ENCODE measurements around the gene LIN54. TPM values are rescaled to one million over a fixed set of nuclear protein-coding genes. Genes with fewer than 3 reads are reported as not detected.
A peak's percentile ranks its signal among the peaks of the same experiment; 100 is the strongest.

The LIN54 gene
- total RNA-seq, 3 donors from 2014 or later: 15.6 to 16.7 (median 15.8) TPM

- Histone ChIP-seq H3K36me3 (ENCODE audit: low read depth) (no peaks in the 10 kb centered on the region), H3K9me3 (no peaks in the 10 kb centered on the region), H3K4me3 (no peak overlapping the region), H3K4me1 (ENCODE audit: low read depth) (peaks cover 15% of the 10 kb centered on the region)
- TF ChIP-seq, protein P1, sequence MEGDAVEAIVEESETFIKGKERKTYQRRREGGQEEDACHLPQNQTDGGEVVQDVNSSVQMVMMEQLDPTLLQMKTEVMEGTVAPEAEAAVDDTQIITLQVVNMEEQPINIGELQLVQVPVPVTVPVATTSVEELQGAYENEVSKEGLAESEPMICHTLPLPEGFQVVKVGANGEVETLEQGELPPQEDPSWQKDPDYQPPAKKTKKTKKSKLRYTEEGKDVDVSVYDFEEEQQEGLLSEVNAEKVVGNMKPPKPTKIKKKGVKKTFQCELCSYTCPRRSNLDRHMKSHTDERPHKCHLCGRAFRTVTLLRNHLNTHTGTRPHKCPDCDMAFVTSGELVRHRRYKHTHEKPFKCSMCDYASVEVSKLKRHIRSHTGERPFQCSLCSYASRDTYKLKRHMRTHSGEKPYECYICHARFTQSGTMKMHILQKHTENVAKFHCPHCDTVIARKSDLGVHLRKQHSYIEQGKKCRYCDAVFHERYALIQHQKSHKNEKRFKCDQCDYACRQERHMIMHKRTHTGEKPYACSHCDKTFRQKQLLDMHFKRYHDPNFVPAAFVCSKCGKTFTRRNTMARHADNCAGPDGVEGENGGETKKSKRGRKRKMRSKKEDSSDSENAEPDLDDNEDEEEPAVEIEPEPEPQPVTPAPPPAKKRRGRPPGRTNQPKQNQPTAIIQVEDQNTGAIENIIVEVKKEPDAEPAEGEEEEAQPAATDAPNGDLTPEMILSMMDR (IDR thresholded peaks at IDR 0.05): no peak
- DNase-seq (no peak), ATAC-seq (no peak)
- intact Hi-C loops (cut with DNase I, micrococcal nuclease): no loop called here
Observed at GRCh38 chr4:83040269-83040668, 29.6 kb upstream of the LIN54 start.

GRCh38 chr4:83036991-83037665, 26.5 kb upstream of the LIN54 start:
- intact Hi-C loops (cut with DNase I, micrococcal nuclease): no loop called here
- DNase-seq: no peak
- ATAC-seq: no peak
- Histone ChIP-seq H3K4me3 (no peak overlapping the region), H3K9me3 (no peaks in the 10 kb centered on the region), H3K4me1 (ENCODE audit: low read depth) (peaks cover 15% of the 10 kb centered on the region), H3K36me3 (ENCODE audit: low read depth) (no peaks in the 10 kb centered on the region)
- TF ChIP-seq, protein P1 (IDR thresholded peaks at IDR 0.05): no peak

DNA sequence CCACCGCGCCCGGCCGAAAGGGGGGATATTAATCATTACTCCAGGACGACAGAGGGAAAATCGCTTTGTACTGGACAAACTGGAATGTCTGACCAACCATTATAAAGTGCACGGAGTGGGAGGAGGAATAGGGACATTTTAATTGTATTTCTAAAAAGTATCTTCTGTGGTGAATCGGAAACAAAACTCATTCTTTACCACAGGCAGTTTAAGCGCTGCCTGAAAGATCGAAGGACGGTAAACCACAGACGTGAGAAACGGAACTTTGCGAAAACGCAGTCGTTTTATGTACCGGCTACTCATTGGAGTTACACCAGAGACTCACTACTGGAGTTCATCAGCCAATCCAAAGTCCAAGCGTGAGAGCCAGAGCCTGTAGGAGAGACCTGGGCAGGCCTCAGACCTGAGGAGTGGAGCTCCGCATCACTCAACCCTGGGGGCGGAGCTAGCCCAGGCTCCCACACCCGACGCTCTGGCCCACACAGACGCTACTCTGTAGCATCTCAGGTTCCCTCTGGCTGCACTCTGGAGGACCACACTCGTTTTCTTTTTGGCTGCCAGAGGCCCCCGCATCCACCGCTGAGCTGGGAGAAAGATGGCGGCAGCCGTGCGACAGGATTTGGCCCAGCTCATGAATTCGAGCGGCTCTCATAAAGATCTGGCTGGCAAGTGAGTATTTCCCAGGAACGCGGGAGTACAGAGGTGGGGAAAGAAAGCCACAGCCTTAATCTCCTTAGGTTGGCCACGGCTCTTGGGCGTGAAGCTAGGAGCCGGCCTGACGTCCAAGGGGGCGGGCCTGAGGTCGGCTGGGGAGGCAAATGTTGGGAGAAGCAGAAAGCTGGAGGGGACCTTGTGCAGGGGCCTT, 24.2 kb upstream of the LIN54 start, which contains the start of gene COPS4:
COPS4 (plus strand) TSS at position 554 of the 865 bp plus-strand sequence; CDS start at position 596, 42 bp downstream.
- ATAC-seq: peak; percentile 99
- intact Hi-C loops (cut with DNase I, micrococcal nuclease): no loop called here
- Histone ChIP-seq H3K4me3 (peak within 1 kb of the TSS; percentile 54), H3K36me3 (ENCODE audit: low read depth) (no peaks in the 10 kb centered on the region), H3K9me3 (no peaks in the 10 kb centered on the region), H3K4me1 (ENCODE audit: low read depth) (peaks cover 15% of the 10 kb centered on the region)
- DNase-seq: peak; percentile 93 to 97 (median 97)
- TF ChIP-seq, protein P1 (IDR thresholded peaks at IDR 0.05): peak; percentile 42

DNA sequence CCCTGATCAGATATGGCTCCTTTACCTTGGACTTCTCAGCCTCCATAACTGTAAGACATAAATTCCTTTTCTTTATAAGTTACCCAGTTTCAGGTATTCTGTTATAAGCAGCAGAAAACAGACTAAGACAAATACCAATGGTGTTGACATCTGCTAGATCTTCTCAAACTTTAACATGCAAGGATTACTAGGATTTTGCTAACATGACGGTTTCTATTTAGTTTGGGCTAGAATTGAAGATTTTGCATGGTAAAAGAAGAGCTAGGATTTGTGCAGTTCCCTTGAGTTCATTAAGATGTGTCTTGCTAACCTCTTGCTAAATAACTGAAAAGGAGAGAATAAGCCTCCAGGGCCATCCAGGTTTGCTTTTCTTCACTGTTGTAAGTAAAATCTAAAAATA, 19.1 kb upstream of the LIN54 start:
- no peak for ATAC-seq
- H3K36me3 ChIP-seq (ENCODE audit: low read depth): no peaks in the 10 kb centered on the region
- intact Hi-C loops (cut with DNase I, micrococcal nuclease): no loop called here
- TF ChIP-seq, protein P1 (IDR thresholded peaks at IDR 0.05): no peak
- no peak overlapping the region for H3K4me3 ChIP-seq
- H3K9me3 ChIP-seq: peaks cover 8% of the 10 kb centered on the region
- no peaks in the 10 kb centered on the region for H3K4me1 ChIP-seq (ENCODE audit: low read depth)
- no peak for DNase-seq

- no peak overlapping the region for H3K4me3 ChIP-seq
- H3K9me3 ChIP-seq: peaks cover 11% of the 10 kb centered on the region
- H3K36me3 ChIP-seq (ENCODE audit: low read depth): no peaks in the 10 kb centered on the region
- intact Hi-C loops (cut with DNase I, micrococcal nuclease): no loop called here
- TF ChIP-seq, protein P1 (IDR thresholded peaks at IDR 0.05): no peak
- no peaks in the 10 kb centered on the region for H3K4me1 ChIP-seq (ENCODE audit: low read depth)
- DNase-seq (no peak), ATAC-seq (no peak)
Observed at GRCh38 chr4:83028976-83029375, 18.4 kb upstream of the LIN54 start.

Data from mucosa of descending colon (tissue), 3 donors.